ENCODE results near the gene SCAMP4. TPM values are rescaled to one million over a fixed set of nuclear protein-coding genes. Genes with fewer than 3 reads are reported as not detected.
"Not testable (repeated sequence)": the region's sequence is repeated elsewhere in the genome, so short reads cannot be mapped to it uniquely, and the experiment has no call there.

Gene SCAMP4
- total and polyA plus RNA-seq, 5 donors from 2014 or later = 8.2 to 20.8 (median 11.4) TPM

- H3K4me3 Mint-ChIP-seq = peak overlapping the region; percentile 90 to 98 (median 96)
- H3K36me3 ChIP-seq (ENCODE audit: control insufficient read depth, insufficient read depth, low read length); H3K36me3 Mint-ChIP-seq; H3K27me3 Mint-ChIP-seq; ATAC-seq (ENCODE audit: low read depth in 2 of 2); H3K9me3 Mint-ChIP-seq; DNase-seq; H3K9me3 ChIP-seq (ENCODE audit: control insufficient read depth in 2 of 2, low read length in 2 of 2); H3K27me3 ChIP-seq (ENCODE audit: control insufficient read depth, insufficient read depth, low read length): not testable (repeated sequence)
- Histone ChIP-seq H3K4me1 (ENCODE audit: control insufficient read depth, insufficient read depth, low read length, poor library complexity, severe bottlenecking) (peaks cover 50% of the 10 kb centered on the region), H3K4me3 (ENCODE audit: low read depth, low read length) (peak overlapping the region; percentile 44), H3K27ac (ENCODE audit: insufficient read depth, low read length, poor library complexity, severe bottlenecking) (peak overlapping the region; percentile 93)
- H3K27ac Mint-ChIP-seq = peak overlapping the region; percentile 92 to 99 (median 94)
- H3K4me1 Mint-ChIP-seq = peaks cover 5 to 49% (median 16%) of the 10 kb centered on the region in 4 donors
Measured at GRCh38 chr19:1876496-1877279, 28.5 kb upstream of the SCAMP4 start.

GRCh38 chr19:1877280-1877660, 27.9 kb upstream of the SCAMP4 start:
- not testable (repeated sequence) for H3K36me3 Mint-ChIP-seq; H3K27me3 Mint-ChIP-seq; H3K27me3 ChIP-seq (ENCODE audit: control insufficient read depth, insufficient read depth, low read length); DNase-seq; H3K27ac ChIP-seq (ENCODE audit: insufficient read depth, low read length, poor library complexity, severe bottlenecking); H3K27ac Mint-ChIP-seq; H3K4me3 ChIP-seq (ENCODE audit: low read depth, low read length); H3K9me3 ChIP-seq (ENCODE audit: control insufficient read depth in 2 of 2, low read length in 2 of 2); H3K36me3 ChIP-seq (ENCODE audit: control insufficient read depth, insufficient read depth, low read length); ATAC-seq (ENCODE audit: low read depth in 2 of 2); H3K4me3 Mint-ChIP-seq; H3K9me3 Mint-ChIP-seq
- peaks cover 56% of the 10 kb centered on the region for H3K4me1 ChIP-seq (ENCODE audit: control insufficient read depth, insufficient read depth, low read length, poor library complexity, severe bottlenecking)
- peaks cover 5 to 49% (median 18%) of the 10 kb centered on the region in 4 donors for H3K4me1 Mint-ChIP-seq

- not testable (repeated sequence) for H3K27me3 Mint-ChIP-seq; H3K9me3 ChIP-seq (ENCODE audit: control insufficient read depth in 2 of 2, low read length in 2 of 2); DNase-seq; ATAC-seq (ENCODE audit: low read depth in 2 of 2); H3K27ac Mint-ChIP-seq; H3K36me3 Mint-ChIP-seq; H3K9me3 Mint-ChIP-seq; H3K27ac ChIP-seq (ENCODE audit: insufficient read depth, low read length, poor library complexity, severe bottlenecking); H3K4me3 ChIP-seq (ENCODE audit: low read depth, low read length); H3K36me3 ChIP-seq (ENCODE audit: control insufficient read depth, insufficient read depth, low read length); H3K27me3 ChIP-seq (ENCODE audit: control insufficient read depth, insufficient read depth, low read length)
- peaks cover 56% of the 10 kb centered on the region for H3K4me1 ChIP-seq (ENCODE audit: control insufficient read depth, insufficient read depth, low read length, poor library complexity, severe bottlenecking)
- Mint-ChIP-seq H3K4me3 (peak overlapping the region in 1 of 4 donors; percentile 21), H3K4me1 (peaks cover 5 to 51% (median 25%) of the 10 kb centered on the region in 4 donors)
Measured at GRCh38 chr19:1878583-1878982, 26.6 kb upstream of the SCAMP4 start.

- not testable (repeated sequence) for H3K27me3 Mint-ChIP-seq; H3K36me3 ChIP-seq (ENCODE audit: control insufficient read depth, insufficient read depth, low read length); H3K27me3 ChIP-seq (ENCODE audit: control insufficient read depth, insufficient read depth, low read length); H3K9me3 ChIP-seq (ENCODE audit: control insufficient read depth in 2 of 2, low read length in 2 of 2); H3K9me3 Mint-ChIP-seq; H3K4me3 ChIP-seq (ENCODE audit: low read depth, low read length); ATAC-seq (ENCODE audit: low read depth in 2 of 2); DNase-seq; H3K27ac ChIP-seq (ENCODE audit: insufficient read depth, low read length, poor library complexity, severe bottlenecking)
- Mint-ChIP-seq H3K36me3 (peaks cover 15% of the 10 kb centered on the region), H3K27ac (peak overlapping the region in 1 of 3 donors; percentile 25), H3K4me3 (peak overlapping the region in 1 of 4 donors; percentile 48), H3K4me1 (peaks cover 0 to 49% (median 24%) of the 10 kb centered on the region in 4 donors)
- H3K4me1 ChIP-seq (ENCODE audit: control insufficient read depth, insufficient read depth, low read length, poor library complexity, severe bottlenecking) = peaks cover 57% of the 10 kb centered on the region
Measured at GRCh38 chr19:1879982-1880381, 25.2 kb upstream of the SCAMP4 start.

- peak overlapping the region in 2 of 4 donors; percentile 54 to 61 for H3K4me3 Mint-ChIP-seq
- ATAC-seq (ENCODE audit: low read depth in 2 of 2) = no peak
- DNase-seq = no peak
Measured at GRCh38 chr19:1880611-1881392, 24.4 kb upstream of the SCAMP4 start.

GRCh38 chr19:1881393-1882088, 23.7 kb upstream of the SCAMP4 start:
- not testable (repeated sequence) for H3K9me3 Mint-ChIP-seq; H3K4me3 ChIP-seq (ENCODE audit: low read depth, low read length); H3K27me3 Mint-ChIP-seq; ATAC-seq (ENCODE audit: low read depth in 2 of 2); DNase-seq; H3K27me3 ChIP-seq (ENCODE audit: control insufficient read depth, insufficient read depth, low read length); H3K9me3 ChIP-seq (ENCODE audit: control insufficient read depth in 2 of 2, low read length in 2 of 2); H3K36me3 ChIP-seq (ENCODE audit: control insufficient read depth, insufficient read depth, low read length)
- Histone ChIP-seq H3K4me1 (ENCODE audit: control insufficient read depth, insufficient read depth, low read length, poor library complexity, severe bottlenecking) (peaks cover 47% of the 10 kb centered on the region), H3K27ac (ENCODE audit: insufficient read depth, low read length, poor library complexity, severe bottlenecking) (peak overlapping the region; percentile 90)
- H3K4me1 Mint-ChIP-seq = peaks cover 0 to 46% (median 22%) of the 10 kb centered on the region in 4 donors
- peak overlapping the region; percentile 96 to 100 (median 100) for H3K4me3 Mint-ChIP-seq
- peak overlapping the region; percentile 98 to 100 (median 99) for H3K27ac Mint-ChIP-seq
- H3K36me3 Mint-ChIP-seq = peaks cover 15% of the 10 kb centered on the region

More at GRCh38 chr19:1880611-1881392, 24.4 kb upstream of the SCAMP4 start:
- Histone ChIP-seq H3K9me3 (ENCODE audit: control insufficient read depth in 2 of 2, low read length in 2 of 2) (no peaks in the 10 kb centered on the region), H3K4me3 (ENCODE audit: low read depth, low read length) (no peak overlapping the region), H3K36me3 (ENCODE audit: control insufficient read depth, insufficient read depth, low read length) (peaks cover 2% of the 10 kb centered on the region), H3K27ac (ENCODE audit: insufficient read depth, low read length, poor library complexity, severe bottlenecking) (peak overlapping the region; percentile 18), H3K4me1 (ENCODE audit: control insufficient read depth, insufficient read depth, low read length, poor library complexity, severe bottlenecking) (peaks cover 52% of the 10 kb centered on the region), H3K27me3 (ENCODE audit: control insufficient read depth, insufficient read depth, low read length) (no peaks in the 10 kb centered on the region)
- Mint-ChIP-seq H3K27ac (peak overlapping the region in 1 of 3 donors; percentile 25), H3K27me3 (peaks cover 4% of the 10 kb centered on the region), H3K4me1 (peaks cover 0 to 50% (median 23%) of the 10 kb centered on the region in 4 donors), H3K36me3 (peaks cover 15% of the 10 kb centered on the region), H3K9me3 (no peaks in the 10 kb centered on the region)

- H3K9me3 ChIP-seq (ENCODE audit: control insufficient read depth in 2 of 2, low read length in 2 of 2) = no peaks in the 10 kb centered on the region
Measured at GRCh38 chr19:1882089-1882785, 23.0 kb upstream of the SCAMP4 start.

More at GRCh38 chr19:1882089-1882785, 23.0 kb upstream of the SCAMP4 start:
- Histone ChIP-seq H3K4me3 (ENCODE audit: low read depth, low read length) (peak overlapping the region; percentile 76), H3K27me3 (ENCODE audit: control insufficient read depth, insufficient read depth, low read length) (no peaks in the 10 kb centered on the region), H3K36me3 (ENCODE audit: control insufficient read depth, insufficient read depth, low read length) (peaks cover 2% of the 10 kb centered on the region), H3K27ac (ENCODE audit: insufficient read depth, low read length, poor library complexity, severe bottlenecking) (peak overlapping the region; percentile 90), H3K4me1 (ENCODE audit: control insufficient read depth, insufficient read depth, low read length, poor library complexity, severe bottlenecking) (peaks cover 44% of the 10 kb centered on the region)
- peaks cover 0 to 44% (median 22%) of the 10 kb centered on the region in 4 donors for H3K4me1 Mint-ChIP-seq
- no peaks in the 10 kb centered on the region for H3K9me3 Mint-ChIP-seq
- peaks cover 15% of the 10 kb centered on the region for H3K36me3 Mint-ChIP-seq
- peaks cover 4% of the 10 kb centered on the region for H3K27me3 Mint-ChIP-seq
- H3K27ac Mint-ChIP-seq = peak overlapping the region; percentile 98 to 100 (median 99)
- DNase-seq = peak; percentile 62 to 90 (median 85)
- peak; percentile 57 to 66 for ATAC-seq (ENCODE audit: low read depth in 2 of 2)
- H3K4me3 Mint-ChIP-seq = peak overlapping the region; percentile 96 to 100 (median 100)
